Measurements from ENCODE around the gene CCDC97.

GRCh38 chr19:41351339-41352245, 41.6 kb downstream of the CCDC97 start:
- TF ChIP-seq POLR2AphosphoS5 (IDR thresholded peaks at IDR 0.05; ENCODE audit: borderline replicate concordance, low read depth, low read length) (no peak), EZH2 (IDR thresholded peaks at IDR 0.05) (no peak), FOXP2 (optimal IDR thresholded peaks at IDR 0.05; ENCODE audit: control extremely low read depth, extremely low read length, insufficient read depth) (no peak)

All from SK-N-MC (cell line).